Astrocyte (in vitro differentiated cells and primary cell): ENCODE results near the gene JKAMP. TPM values are rescaled to one million over a fixed set of nuclear protein-coding genes. Genes with fewer than 3 reads are reported as not detected.
A peak's percentile ranks its signal among the peaks of the same experiment; 100 is the strongest.

Experiments used
- DNase-seq: peaks from one replicate; pipeline ENCODE4 v3.0.0-alpha.2; 2010; ENCODE audit warnings: low read depth
- FAIRE-seq: peaks from 2 replicates; lab custom pipeline; 2011; peaks lifted over from hg19 to GRCh38; lab: Jason Lieb, UNC
- H2AFZ ChIP-seq: 2 replicates; pipeline ENCODE4 v1.6.0; 2012; ENCODE audit warnings: low read depth, low read length, inconsistent platforms
- H3K27ac ChIP-seq: 2 replicates; pipeline ENCODE4 v1.5.1; 2011; ENCODE audit warnings: low read depth, low read length, inconsistent platforms
- H3K27me3 ChIP-seq: 2 replicates; pipeline ENCODE4 v1.6.0; 2011; ENCODE audit warnings: low read length, inconsistent platforms; ENCODE audit not compliant: insufficient read depth
- H3K36me3 ChIP-seq: 2 replicates; pipeline ENCODE4 v1.5.1; 2011; ENCODE audit warnings: low read length, inconsistent platforms; ENCODE audit not compliant: insufficient read depth
- H3K4me1 ChIP-seq: 2 replicates; pipeline ENCODE4 v1.5.1; 2011; ENCODE audit warnings: low read length, inconsistent platforms; ENCODE audit not compliant: insufficient read depth
- H3K4me2 ChIP-seq: 2 replicates; pipeline ENCODE4 v1.6.0; 2012; ENCODE audit warnings: low read length, inconsistent platforms
- H3K4me3 ChIP-seq: 2 replicates; pipeline ENCODE4 v1.5.1; 2011; ENCODE audit warnings: low read depth, mild to moderate bottlenecking, low read length, inconsistent platforms; ENCODE audit not compliant: insufficient read depth
- H3K79me2 ChIP-seq: 2 replicates; pipeline ENCODE4 v1.6.0; 2012; ENCODE audit warnings: mild to moderate bottlenecking, low read length, inconsistent platforms; ENCODE audit not compliant: insufficient read depth
- H3K9ac ChIP-seq: 2 replicates; pipeline ENCODE4 v1.6.0; 2012; ENCODE audit warnings: mild to moderate bottlenecking, low read length, inconsistent platforms
- H3K9me3 ChIP-seq: 2 replicates; pipeline ENCODE4 v1.5.1; 2012; ENCODE audit warnings: low read depth, mild to moderate bottlenecking, low read length, inconsistent platforms; ENCODE audit not compliant: insufficient read depth
- H4K20me1 ChIP-seq: 2 replicates; pipeline ENCODE4 v1.6.0; 2012; ENCODE audit warnings: low read length, inconsistent platforms; ENCODE audit not compliant: insufficient read depth
- H3K27ac Mint-ChIP-seq: one replicate; pipeline ENCODE4 v1.8.0; 2021; ENCODE audit warnings: mild to moderate bottlenecking, mixed read lengths; ENCODE audit not compliant: unreplicated experiment
- H3K27me3 Mint-ChIP-seq: one replicate; pipeline ENCODE4 v1.8.0; 2021; ENCODE audit warnings: low read depth, mixed read lengths; ENCODE audit not compliant: unreplicated experiment
- H3K36me3 Mint-ChIP-seq: one replicate; pipeline ENCODE4 v1.8.0; 2021; ENCODE audit warnings: low read depth, mixed read lengths; ENCODE audit not compliant: unreplicated experiment
- H3K4me1 Mint-ChIP-seq: one replicate; pipeline ENCODE4 v1.8.0; 2021; ENCODE audit warnings: low read depth, mixed read lengths; ENCODE audit not compliant: unreplicated experiment
- H3K4me3 Mint-ChIP-seq: one replicate; pipeline ENCODE4 v1.8.0; 2021; ENCODE audit warnings: mild to moderate bottlenecking, moderate library complexity, mixed read lengths; ENCODE audit not compliant: unreplicated experiment
- H3K9me3 Mint-ChIP-seq: one replicate; pipeline ENCODE4 v1.8.0; 2021; ENCODE audit warnings: mild to moderate bottlenecking, mixed read lengths; ENCODE audit not compliant: unreplicated experiment
- EZH2 ChIP-seq: IDR thresholded peaks from 2 replicates; pipeline ENCODE4 v1.6.1; 2012; ENCODE audit warnings: mild to moderate bottlenecking, low read length, inconsistent platforms; ENCODE audit not compliant: insufficient read depth
- total RNA-seq: library from RNA; stranded (reverse); gene quantifications from 2 replicates; pipeline ENCODE4 v1.2.1, GENCODE V29; 2021
- TF ChIP-seq, protein P1 (sequence below): IDR thresholded peaks from 2 replicates; pipeline ENCODE4 v1.5.1; 2011; ENCODE audit warnings: low read depth, mild to moderate bottlenecking, inconsistent platforms, low read length, moderate library complexity; ENCODE audit not compliant: insufficient read depth

The JKAMP gene
- total RNA-seq, 1 donor from 2014 or later: 74.6 TPM

DNA sequence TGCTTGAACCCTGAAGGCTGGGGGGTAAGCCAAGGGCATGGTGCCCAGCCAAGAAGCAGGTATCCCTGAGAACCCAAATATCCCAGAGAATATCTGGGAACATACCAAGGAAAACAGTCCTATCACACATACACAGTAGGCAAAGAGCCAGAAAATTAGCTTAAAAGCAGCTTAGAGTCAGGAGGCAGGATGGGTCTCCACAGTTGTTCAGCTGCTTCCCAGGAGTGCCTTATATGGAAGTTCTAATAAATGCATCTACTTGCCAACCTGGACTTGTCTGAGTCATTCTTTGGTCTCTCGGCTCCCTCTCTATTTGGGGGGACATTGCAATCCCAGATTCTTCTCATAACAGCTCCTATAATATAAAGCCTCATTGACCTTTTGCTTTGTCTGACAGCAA lies 10.1 kb upstream of the JKAMP start:
- Histone ChIP-seq H3K9me3 (no peaks in the 10 kb centered on the region), H2AFZ (no peak overlapping the region), H3K9ac (no peak overlapping the region), H3K27ac (peak overlapping the region; percentile 27), H3K79me2 (peaks cover 31% of the 10 kb centered on the region), H3K4me3 (no peak overlapping the region), H3K27me3 (no peaks in the 10 kb centered on the region), H3K36me3 (peaks cover 65% of the 10 kb centered on the region), H3K4me1 (peaks cover 15% of the 10 kb centered on the region), H3K4me2 (peak overlapping the region; percentile 35), H4K20me1 (no peaks in the 10 kb centered on the region)
- Mint-ChIP-seq H3K27ac (peak overlapping the region; percentile 67), H3K4me3 (no peak overlapping the region), H3K36me3 (peaks cover 7% of the 10 kb centered on the region), H3K27me3 (no peaks in the 10 kb centered on the region), H3K9me3 (no peaks in the 10 kb centered on the region), H3K4me1 (peaks cover 20% of the 10 kb centered on the region)
- no peak for TF ChIP-seq EZH2
- TF ChIP-seq, protein P1, sequence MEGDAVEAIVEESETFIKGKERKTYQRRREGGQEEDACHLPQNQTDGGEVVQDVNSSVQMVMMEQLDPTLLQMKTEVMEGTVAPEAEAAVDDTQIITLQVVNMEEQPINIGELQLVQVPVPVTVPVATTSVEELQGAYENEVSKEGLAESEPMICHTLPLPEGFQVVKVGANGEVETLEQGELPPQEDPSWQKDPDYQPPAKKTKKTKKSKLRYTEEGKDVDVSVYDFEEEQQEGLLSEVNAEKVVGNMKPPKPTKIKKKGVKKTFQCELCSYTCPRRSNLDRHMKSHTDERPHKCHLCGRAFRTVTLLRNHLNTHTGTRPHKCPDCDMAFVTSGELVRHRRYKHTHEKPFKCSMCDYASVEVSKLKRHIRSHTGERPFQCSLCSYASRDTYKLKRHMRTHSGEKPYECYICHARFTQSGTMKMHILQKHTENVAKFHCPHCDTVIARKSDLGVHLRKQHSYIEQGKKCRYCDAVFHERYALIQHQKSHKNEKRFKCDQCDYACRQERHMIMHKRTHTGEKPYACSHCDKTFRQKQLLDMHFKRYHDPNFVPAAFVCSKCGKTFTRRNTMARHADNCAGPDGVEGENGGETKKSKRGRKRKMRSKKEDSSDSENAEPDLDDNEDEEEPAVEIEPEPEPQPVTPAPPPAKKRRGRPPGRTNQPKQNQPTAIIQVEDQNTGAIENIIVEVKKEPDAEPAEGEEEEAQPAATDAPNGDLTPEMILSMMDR: no peak
- peak; percentile 85 for DNase-seq
- peak; percentile 9 for FAIRE-seq

- Mint-ChIP-seq H3K4me1 (peaks cover 30% of the 10 kb centered on the region), H3K27ac (no peak overlapping the region), H3K9me3 (no peaks in the 10 kb centered on the region), H3K4me3 (no peak overlapping the region), H3K27me3 (no peaks in the 10 kb centered on the region), H3K36me3 (peaks cover 8% of the 10 kb centered on the region)
- H3K9ac ChIP-seq: no peak overlapping the region
- TF ChIP-seq, protein P1: no peak
- TF ChIP-seq EZH2: no peak
- H3K27ac ChIP-seq: no peak overlapping the region
- H3K4me1 ChIP-seq: peaks cover 24% of the 10 kb centered on the region
- no peak overlapping the region for H3K4me3 ChIP-seq
- FAIRE-seq: no peak
- H3K36me3 ChIP-seq: peaks cover 58% of the 10 kb centered on the region
- DNase-seq: no peak
- H3K9me3 ChIP-seq: no peaks in the 10 kb centered on the region
- H3K27me3 ChIP-seq: no peaks in the 10 kb centered on the region
- H3K4me2 ChIP-seq: no peak overlapping the region
- H4K20me1 ChIP-seq: peaks cover 9% of the 10 kb centered on the region
- H3K79me2 ChIP-seq: peaks cover 46% of the 10 kb centered on the region
- no peak overlapping the region for H2AFZ ChIP-seq
Observed at GRCh38 chr14:59475709-59476108, 8.6 kb upstream of the JKAMP start.

GRCh38 chr14:59478540-59478939 lies 5.8 kb upstream of the JKAMP start:
- H3K4me2 ChIP-seq: no peak overlapping the region
- H3K36me3 ChIP-seq: peaks cover 34% of the 10 kb centered on the region
- no peak overlapping the region for H3K4me3 Mint-ChIP-seq
- DNase-seq: no peak
- no peaks in the 10 kb centered on the region for H3K27me3 Mint-ChIP-seq
- H3K4me3 ChIP-seq: no peak overlapping the region
- no peaks in the 10 kb centered on the region for H3K9me3 ChIP-seq
- no peak for FAIRE-seq
- H2AFZ ChIP-seq: no peak overlapping the region
- no peak overlapping the region for H3K9ac ChIP-seq
- H3K9me3 Mint-ChIP-seq: no peaks in the 10 kb centered on the region
- peaks cover 11% of the 10 kb centered on the region for H4K20me1 ChIP-seq
- H3K79me2 ChIP-seq: peaks cover 73% of the 10 kb centered on the region
- TF ChIP-seq, protein P1: no peak
- TF ChIP-seq EZH2: no peak
- H3K27ac Mint-ChIP-seq: no peak overlapping the region
- H3K27ac ChIP-seq: no peak overlapping the region
- H3K36me3 Mint-ChIP-seq: peaks cover 11% of the 10 kb centered on the region
- H3K27me3 ChIP-seq: no peaks in the 10 kb centered on the region
- H3K4me1 Mint-ChIP-seq: peaks cover 41% of the 10 kb centered on the region
- H3K4me1 ChIP-seq: peaks cover 41% of the 10 kb centered on the region
